Measurements from ENCODE around the gene PALD1.

The PALD1 gene

DNA sequence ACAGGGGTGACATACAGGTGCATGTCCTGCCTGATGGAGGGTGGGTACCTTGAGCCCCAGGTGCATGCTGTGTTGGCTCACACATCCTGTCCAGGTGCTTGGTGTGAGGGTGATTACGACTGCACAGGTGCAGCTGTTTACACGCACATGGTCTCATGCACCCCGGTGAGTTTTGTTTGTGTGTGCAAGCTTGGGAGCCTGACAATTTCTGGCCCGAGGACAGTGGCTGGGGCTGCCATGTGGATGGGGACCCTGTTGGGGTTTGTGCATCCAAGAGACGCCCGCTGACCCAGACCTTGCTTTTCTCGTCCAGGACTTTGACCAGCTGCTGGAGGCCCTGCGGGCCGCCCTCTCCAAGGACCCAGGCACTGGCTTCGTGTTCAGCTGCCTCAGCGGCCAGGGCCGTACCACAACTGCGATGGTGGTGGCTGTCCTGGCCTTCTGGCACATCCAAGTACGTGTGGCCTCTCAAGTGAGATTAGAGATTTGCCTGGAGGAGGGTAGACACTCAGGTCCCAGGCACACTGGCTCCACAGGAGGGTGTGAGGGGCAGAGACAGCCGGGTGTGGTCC lies 62.3 kb downstream of the PALD1 start:
- no peaks in the 10 kb centered on the region for H3K36me3 ChIP-seq (ENCODE audit: insufficient read depth, low read length)
- H3K4me1 ChIP-seq (ENCODE audit: insufficient read depth, low read length), result peaks cover 7% of the 10 kb centered on the region
- H2AFZ ChIP-seq (ENCODE audit: low read depth, low read length), result no peak overlapping the region
- no peaks in the 10 kb centered on the region for H3K27me3 ChIP-seq (ENCODE audit: insufficient read depth, low read length)
- H3K4me3 ChIP-seq (ENCODE audit: low read length), result no peak overlapping the region
- no peaks in the 10 kb centered on the region for H3K9me3 ChIP-seq (ENCODE audit: low read length)

DNA sequence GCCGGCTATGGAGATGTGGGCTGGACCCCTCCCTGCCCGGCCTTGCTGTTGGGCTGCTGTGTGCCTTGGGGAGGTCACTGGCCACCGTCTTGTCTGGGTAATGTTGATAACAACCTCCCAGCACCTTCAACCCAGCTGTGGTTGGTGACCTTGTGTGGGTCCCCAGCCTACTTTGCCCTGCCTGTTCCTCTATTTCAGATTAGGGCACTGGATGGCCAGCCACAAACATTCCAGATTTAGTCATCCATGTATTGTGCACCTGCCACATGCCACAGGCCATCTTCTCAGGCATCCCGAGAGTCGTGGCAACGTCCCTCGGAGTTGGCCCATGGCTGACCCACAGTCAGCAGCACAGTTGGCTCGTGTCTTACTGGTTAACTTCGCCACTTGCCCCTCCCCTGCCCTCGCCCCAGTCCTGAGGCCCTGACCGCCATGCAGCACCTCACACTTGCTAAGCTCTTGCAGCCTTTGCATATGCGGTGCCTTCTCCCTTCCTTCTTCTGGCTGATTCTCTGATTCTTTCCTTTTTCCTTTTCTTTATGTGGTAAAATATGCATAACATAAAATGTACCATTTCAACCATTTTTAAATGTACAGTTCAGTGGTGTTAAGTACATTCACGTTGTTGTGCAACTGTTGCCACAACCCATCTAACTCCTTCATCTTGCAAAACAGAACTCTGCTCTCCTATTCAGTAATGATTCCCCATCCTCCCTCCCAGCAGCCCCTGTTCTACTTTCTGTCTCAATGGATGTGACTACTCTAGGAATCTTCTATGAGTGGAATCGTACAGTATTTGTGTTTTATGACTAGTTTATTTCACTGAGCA lies 63.4 kb downstream of the PALD1 start:
- Histone ChIP-seq H3K4me3 (ENCODE audit: low read length) (no peak overlapping the region), H3K4me1 (ENCODE audit: insufficient read depth, low read length) (no peaks in the 10 kb centered on the region), H3K27me3 (ENCODE audit: insufficient read depth, low read length) (no peaks in the 10 kb centered on the region), H3K36me3 (ENCODE audit: insufficient read depth, low read length) (no peaks in the 10 kb centered on the region), H3K9me3 (ENCODE audit: low read length) (no peaks in the 10 kb centered on the region), H2AFZ (ENCODE audit: low read depth, low read length) (no peak overlapping the region)

DNA sequence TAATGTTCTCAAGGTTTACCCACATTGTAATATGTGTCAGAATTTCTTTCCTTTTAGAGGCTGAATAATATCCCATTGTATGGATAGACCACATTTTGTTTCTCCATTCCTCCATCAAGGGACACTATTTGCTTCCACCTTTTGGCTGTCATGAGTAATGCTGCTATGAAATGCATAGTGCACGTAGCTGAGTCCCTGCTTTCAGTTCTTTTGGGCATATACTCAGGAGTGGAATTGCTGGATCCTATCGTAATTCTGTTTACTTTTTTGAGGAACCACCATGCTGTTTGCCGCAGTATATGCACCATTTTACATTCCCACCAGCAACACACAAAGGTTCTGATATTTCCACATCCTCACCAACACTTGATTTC lies 64.0 kb downstream of the PALD1 start:
- Histone ChIP-seq H3K9me3 (ENCODE audit: low read length) (no peaks in the 10 kb centered on the region), H2AFZ (ENCODE audit: low read depth, low read length) (no peak overlapping the region), H3K27me3 (ENCODE audit: insufficient read depth, low read length) (no peaks in the 10 kb centered on the region), H3K4me3 (ENCODE audit: low read length) (no peak overlapping the region), H3K4me1 (ENCODE audit: insufficient read depth, low read length) (no peaks in the 10 kb centered on the region), H3K36me3 (ENCODE audit: insufficient read depth, low read length) (no peaks in the 10 kb centered on the region)

DNA sequence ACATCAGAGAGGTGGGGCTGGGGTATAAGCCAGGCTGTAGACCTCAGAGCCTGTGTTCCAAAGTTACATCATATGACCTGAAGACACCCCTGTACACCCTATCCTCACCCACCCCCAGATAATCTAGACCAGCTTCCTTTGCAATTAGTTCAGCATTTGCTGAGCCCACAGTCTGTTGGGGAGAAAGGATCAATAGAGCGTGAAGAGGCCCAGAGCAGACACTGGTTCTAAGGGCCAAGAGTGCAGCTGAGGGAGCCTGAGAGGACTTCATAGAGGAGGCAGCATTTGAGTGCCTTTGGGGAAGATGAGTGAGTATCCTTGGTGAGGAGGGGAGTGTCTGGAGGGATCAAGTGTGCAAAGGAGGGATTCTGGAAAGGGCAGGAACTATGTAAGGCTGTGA lies 65.3 kb downstream of the PALD1 start:
- Histone ChIP-seq H3K4me3 (ENCODE audit: low read length) (no peak overlapping the region), H2AFZ (ENCODE audit: low read depth, low read length) (no peak overlapping the region), H3K4me1 (ENCODE audit: insufficient read depth, low read length) (no peaks in the 10 kb centered on the region), H3K36me3 (ENCODE audit: insufficient read depth, low read length) (no peaks in the 10 kb centered on the region), H3K9me3 (ENCODE audit: low read length) (no peaks in the 10 kb centered on the region), H3K27me3 (ENCODE audit: insufficient read depth, low read length) (no peaks in the 10 kb centered on the region)

DNA sequence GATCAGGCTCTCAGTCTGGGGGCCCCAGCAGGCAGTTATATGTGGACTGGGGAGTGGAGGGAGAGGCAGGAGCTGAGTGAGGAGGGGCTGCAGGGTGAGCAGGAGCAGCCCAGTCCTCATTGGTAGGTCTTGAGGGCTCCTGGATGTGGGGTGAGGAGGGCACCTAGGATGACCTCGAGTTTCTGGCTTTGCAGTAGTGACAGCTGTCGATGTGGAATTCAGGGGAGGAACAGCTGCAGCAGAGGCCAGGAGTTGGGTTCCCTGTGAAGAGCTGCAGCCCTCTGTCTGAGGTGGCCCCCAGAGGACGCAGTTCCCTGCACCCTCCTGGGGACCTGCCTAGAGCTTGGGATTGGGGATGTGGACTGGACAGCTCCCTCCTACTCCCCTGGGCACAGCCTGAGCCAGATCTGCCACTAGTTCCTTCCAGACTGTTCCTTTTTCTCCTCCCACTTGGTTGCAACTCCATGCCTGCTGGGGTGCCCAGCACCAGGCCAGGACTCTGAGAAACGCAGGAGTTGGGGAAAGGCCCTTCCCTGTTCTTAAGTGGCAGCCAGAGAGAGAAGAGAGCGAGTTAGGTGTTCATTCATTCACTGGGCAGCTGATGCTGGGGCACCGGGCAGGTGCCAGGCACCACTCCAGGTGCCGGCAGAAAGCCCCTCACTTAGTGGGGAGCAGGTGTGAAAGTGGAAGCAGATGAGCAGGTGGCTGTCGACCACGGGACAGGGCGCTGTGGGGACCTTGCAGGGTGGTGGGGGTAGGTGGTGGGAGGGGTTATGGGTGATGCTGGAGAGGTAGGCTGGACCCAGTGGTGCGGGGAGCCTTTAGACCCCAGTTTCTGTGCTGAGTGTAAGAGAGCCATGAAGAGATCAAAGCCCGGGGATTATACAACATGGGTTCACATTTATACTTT lies 66.1 kb downstream of the PALD1 start:
- Histone ChIP-seq H3K36me3 (ENCODE audit: insufficient read depth, low read length) (no peaks in the 10 kb centered on the region), H2AFZ (ENCODE audit: low read depth, low read length) (no peak overlapping the region), H3K27me3 (ENCODE audit: insufficient read depth, low read length) (no peaks in the 10 kb centered on the region), H3K4me3 (ENCODE audit: low read length) (no peak overlapping the region), H3K9me3 (ENCODE audit: low read length) (no peaks in the 10 kb centered on the region), H3K4me1 (ENCODE audit: insufficient read depth, low read length) (no peaks in the 10 kb centered on the region)

- H3K9me3 ChIP-seq (ENCODE audit: low read length), result no peaks in the 10 kb centered on the region
- no peak overlapping the region for H2AFZ ChIP-seq (ENCODE audit: low read depth, low read length)
- no peaks in the 10 kb centered on the region for H3K36me3 ChIP-seq (ENCODE audit: insufficient read depth, low read length)
- no peaks in the 10 kb centered on the region for H3K4me1 ChIP-seq (ENCODE audit: insufficient read depth, low read length)
- no peak overlapping the region for H3K4me3 ChIP-seq (ENCODE audit: low read length)
- no peaks in the 10 kb centered on the region for H3K27me3 ChIP-seq (ENCODE audit: insufficient read depth, low read length)
These were observed 68.0 kb downstream of the PALD1 start for GRCh38 chr10:70546584-70546983.

DNA sequence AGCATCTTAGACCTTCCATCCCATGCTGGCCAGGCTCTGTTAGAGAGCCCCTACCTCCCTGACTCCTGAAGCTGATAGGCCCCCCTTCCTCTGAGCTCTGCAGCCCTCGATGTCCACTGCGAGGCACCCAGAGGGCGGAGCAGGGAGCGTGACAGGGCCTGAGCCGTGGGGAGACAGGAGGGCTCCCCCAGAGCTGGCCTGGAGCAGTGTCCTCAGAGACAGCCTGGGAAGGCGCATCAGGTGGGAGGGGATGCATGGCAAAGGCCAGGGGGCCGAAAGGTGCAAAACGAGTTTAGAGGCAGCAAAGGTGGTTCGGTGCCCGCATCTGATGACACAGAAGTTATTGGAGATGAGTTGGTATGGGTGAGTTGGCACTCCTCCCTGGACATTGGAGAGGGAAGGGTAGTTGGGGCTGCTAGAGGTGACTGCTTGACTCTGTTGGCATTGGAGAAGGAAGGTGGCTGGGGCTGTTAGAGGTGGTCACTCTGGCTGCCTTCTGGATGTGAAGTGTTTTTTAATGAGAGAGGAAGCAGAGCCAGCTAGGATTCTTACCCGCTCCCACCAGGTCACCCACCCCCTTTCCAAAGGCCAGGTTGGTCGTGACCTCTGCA lies 70.9 kb downstream of the PALD1 start:
- Histone ChIP-seq H2AFZ (ENCODE audit: low read depth, low read length) (no peak overlapping the region), H3K4me1 (ENCODE audit: insufficient read depth, low read length) (no peaks in the 10 kb centered on the region), H3K27me3 (ENCODE audit: insufficient read depth, low read length) (no peaks in the 10 kb centered on the region), H3K36me3 (ENCODE audit: insufficient read depth, low read length) (no peaks in the 10 kb centered on the region), H3K9me3 (ENCODE audit: low read length) (no peaks in the 10 kb centered on the region), H3K4me3 (ENCODE audit: low read length) (no peak overlapping the region)

GRCh38 chr10:70549962-70550458 lies 71.4 kb downstream of the PALD1 start:
- Histone ChIP-seq H3K27me3 (ENCODE audit: insufficient read depth, low read length) (no peaks in the 10 kb centered on the region), H3K36me3 (ENCODE audit: insufficient read depth, low read length) (no peaks in the 10 kb centered on the region), H2AFZ (ENCODE audit: low read depth, low read length) (no peak overlapping the region), H3K9me3 (ENCODE audit: low read length) (no peaks in the 10 kb centered on the region), H3K4me1 (ENCODE audit: insufficient read depth, low read length) (no peaks in the 10 kb centered on the region), H3K4me3 (ENCODE audit: low read length) (no peak overlapping the region)

DNA sequence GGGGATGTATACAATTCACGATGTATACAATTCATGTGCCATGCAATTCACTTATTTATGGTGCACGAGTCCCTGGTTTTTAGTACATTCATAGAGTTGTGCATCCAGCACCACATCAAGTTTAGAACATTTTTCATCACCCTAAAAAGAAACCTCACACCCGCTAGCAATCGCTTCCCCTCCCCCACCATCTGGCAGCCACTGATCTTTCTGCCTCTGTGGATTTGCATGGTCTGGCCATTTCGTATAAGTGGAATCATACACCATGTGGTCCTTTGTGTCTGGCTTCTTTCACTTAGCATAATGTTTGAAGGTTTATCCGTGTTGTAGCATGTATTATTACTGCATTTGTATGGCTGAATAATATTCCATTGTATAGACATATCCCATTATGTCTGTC lies 71.9 kb downstream of the PALD1 start:
- Histone ChIP-seq H3K27me3 (ENCODE audit: insufficient read depth, low read length) (no peaks in the 10 kb centered on the region), H3K36me3 (ENCODE audit: insufficient read depth, low read length) (no peaks in the 10 kb centered on the region), H3K9me3 (ENCODE audit: low read length) (no peaks in the 10 kb centered on the region), H2AFZ (ENCODE audit: low read depth, low read length) (no peak overlapping the region), H3K4me1 (ENCODE audit: insufficient read depth, low read length) (no peaks in the 10 kb centered on the region), H3K4me3 (ENCODE audit: low read length) (no peak overlapping the region)

GRCh38 chr10:70551466-70551865 lies 72.9 kb downstream of the PALD1 start:
- Histone ChIP-seq H3K9me3 (ENCODE audit: low read length) (no peaks in the 10 kb centered on the region), H3K36me3 (ENCODE audit: insufficient read depth, low read length) (no peaks in the 10 kb centered on the region), H2AFZ (ENCODE audit: low read depth, low read length) (no peak overlapping the region), H3K27me3 (ENCODE audit: insufficient read depth, low read length) (no peaks in the 10 kb centered on the region), H3K4me3 (ENCODE audit: low read length) (no peak overlapping the region), H3K4me1 (ENCODE audit: insufficient read depth, low read length) (no peaks in the 10 kb centered on the region)

- Histone ChIP-seq H3K36me3 (ENCODE audit: insufficient read depth, low read length) (no peaks in the 10 kb centered on the region), H3K27me3 (ENCODE audit: insufficient read depth, low read length) (no peaks in the 10 kb centered on the region), H3K9me3 (ENCODE audit: low read length) (no peaks in the 10 kb centered on the region), H3K4me3 (ENCODE audit: low read length) (no peak overlapping the region), H2AFZ (ENCODE audit: low read depth, low read length) (no peak overlapping the region), H3K4me1 (ENCODE audit: insufficient read depth, low read length) (no peaks in the 10 kb centered on the region)
These were observed 73.4 kb downstream of the PALD1 start for GRCh38 chr10:70551971-70552422.

- H3K36me3 ChIP-seq (ENCODE audit: insufficient read depth, low read length), result no peaks in the 10 kb centered on the region
- no peaks in the 10 kb centered on the region for H3K27me3 ChIP-seq (ENCODE audit: insufficient read depth, low read length)
- H3K4me1 ChIP-seq (ENCODE audit: insufficient read depth, low read length), result no peaks in the 10 kb centered on the region
- no peaks in the 10 kb centered on the region for H3K9me3 ChIP-seq (ENCODE audit: low read length)
- H2AFZ ChIP-seq (ENCODE audit: low read depth, low read length), result no peak overlapping the region
- no peak overlapping the region for H3K4me3 ChIP-seq (ENCODE audit: low read length)
These were observed 74.0 kb downstream of the PALD1 start for GRCh38 chr10:70552586-70552985.

- Histone ChIP-seq H3K9me3 (ENCODE audit: low read length) (no peaks in the 10 kb centered on the region), H3K4me3 (ENCODE audit: low read length) (no peak overlapping the region), H3K36me3 (ENCODE audit: insufficient read depth, low read length) (no peaks in the 10 kb centered on the region), H2AFZ (ENCODE audit: low read depth, low read length) (no peak overlapping the region), H3K4me1 (ENCODE audit: insufficient read depth, low read length) (no peaks in the 10 kb centered on the region), H3K27me3 (ENCODE audit: insufficient read depth, low read length) (no peaks in the 10 kb centered on the region)
These were observed 76.8 kb downstream of the PALD1 start for GRCh38 chr10:70555371-70555770.
